ENCODE results near the gene ZSCAN5B.

The ZSCAN5B gene

GRCh38 chr19:56142897-56143434, 54.6 kb downstream of the ZSCAN5B start:
- DNase-seq = no peak

- no peak for DNase-seq
Measured at GRCh38 chr19:56142087-56142787, 55.3 kb downstream of the ZSCAN5B start.

- no peak for DNase-seq
Measured at GRCh38 chr19:56141417-56141993, 56.1 kb downstream of the ZSCAN5B start.

GRCh38 chr19:56140583-56141416, 56.8 kb downstream of the ZSCAN5B start, which contains the start of gene ZNF444:
Gene ZNF444, plus strand, starts transcription at chr19:56141287. Its CDS starts 5,625 bp downstream, at chr19:56146912.
- peak; percentile 98 to 99 for DNase-seq

DNA sequence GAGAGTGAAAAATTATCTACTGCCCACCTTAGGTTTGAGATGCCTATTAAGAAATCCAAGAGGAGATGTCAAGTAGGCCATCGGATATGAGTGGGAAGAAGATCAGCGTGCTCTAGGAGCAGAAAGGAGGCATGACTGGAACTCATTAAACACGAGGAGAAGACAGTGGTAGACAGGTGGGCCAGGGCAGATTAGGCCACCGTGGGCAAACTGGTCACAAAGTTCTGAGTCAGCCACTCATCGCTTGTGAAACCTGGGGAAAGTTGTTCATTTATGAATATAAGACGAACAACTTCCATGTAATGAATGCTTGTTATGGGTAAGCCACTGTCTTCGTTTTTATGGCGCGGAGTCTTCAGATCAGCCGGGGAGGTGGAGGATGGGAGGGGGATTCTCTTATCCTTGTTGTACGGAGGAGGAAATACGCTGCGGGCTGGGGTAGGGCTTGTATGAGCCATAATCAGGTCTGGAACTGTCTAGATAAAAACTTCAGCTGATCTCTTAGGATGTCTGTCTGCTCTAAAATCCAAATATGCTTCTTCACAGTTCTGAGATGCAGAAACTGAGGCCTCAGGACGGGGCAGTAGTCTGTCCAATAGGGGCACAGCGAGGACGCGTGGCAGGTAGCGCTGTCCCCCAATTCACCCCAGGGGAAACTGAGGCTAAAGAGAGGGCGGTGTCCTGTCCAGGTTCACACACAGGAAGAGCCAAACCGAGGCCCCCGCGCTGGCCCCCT, 57.6 kb downstream of the ZSCAN5B start:
- DNase-seq = peak; percentile 16 to 62

Measured in inflammatory macrophage treated with lipopolysaccharide for 1 hour (primary cell).